HepG2 (cell line): ENCODE data around the gene TRPV4. TPM values are rescaled to one million over a fixed set of nuclear protein-coding genes. Genes with fewer than 3 reads are reported as not detected.

ENCODE experiments used
- ATAC-seq: fragments of 200-7000 bp; cut with Tn5 transposase; 3 replicates; pipeline ENCODE4 v1.9.1; 2020; ENCODE audit warnings: mild to moderate bottlenecking, moderate library complexity
- BruUV-seq: library from RNA; stranded (reverse); fragments of 400-500 nt; replicated peaks from 2 replicates; lab custom pipeline; 2021; lab: Mats Ljungman, UMichigan
- CTCF ChIA-PET: fragments of 300-600 bp; formaldehyde crosslinking; extraction: SDS; loops from one replicate; lab custom pipeline; 2021; ENCODE audit warnings: low total read pairs, inconsistent platforms, low intra/inter-chr PET ratio; lab: Yijun Ruan, JAX
- POLR2A ChIA-PET: fragments of 350-600 bp; sonication (Branson Sonifier 250); formaldehyde crosslinking; loops from one replicate; lab custom pipeline; 2020; ENCODE audit warnings: antibody characterized with exemption, inconsistent platforms; lab: Yijun Ruan, JAX
- DNase-seq: peaks from one replicate; pipeline ENCODE4 v3.0.0-alpha.2; 2015; ENCODE audit warnings: low spot score
- FAIRE-seq: peaks from 3 replicates; lab custom pipeline; 2011; peaks lifted over from hg19 to GRCh38; lab: Jason Lieb, UNC
- H2AFZ ChIP-seq: one replicate; pipeline ENCODE4 v1.6.1; 2011; ENCODE audit warnings: low read length, inconsistent platforms
- H3K27ac ChIP-seq: fragments of 300-600 bp; 3 replicates; pipeline ENCODE4 v1.8.0; 2011; ENCODE audit warnings: mixed run types, mild to moderate bottlenecking, mixed read lengths, low read length, inconsistent platforms; ENCODE audit not compliant: insufficient read depth; ENCODE audit errors: extremely low read length
- H3K27me3 ChIP-seq, 2 experiments: fragments of 200-600 bp in 1 of 2; 2 replicates in 1 of 2; 3 replicates in 1 of 2; pipeline versions ENCODE4 v1.6.0 to v1.8.0; 2011; ENCODE audit warnings: low read length in 2 of 2, mild to moderate bottlenecking in 2 of 2, moderate library complexity in 2 of 2, inconsistent platforms in 1 of 2; ENCODE audit not compliant: insufficient read depth in 2 of 2, control insufficient read depth in 1 of 2
- H3K36me3 ChIP-seq, 2 experiments: fragments of 200-600 bp in 1 of 2; replicated peaks in 1 of 2; 2 replicates in 1 of 2; 3 replicates in 1 of 2; pipeline versions ENCODE4 v1.5.1 to v1.8.0; 2011; ENCODE audit warnings: low read length in 2 of 2, inconsistent platforms in 1 of 2; ENCODE audit not compliant: insufficient read depth in 2 of 2, control insufficient read depth in 1 of 2
- H3K4me1 ChIP-seq: 2 replicates; pipeline ENCODE4 v1.5.1; 2012; ENCODE audit warnings: low read length, inconsistent platforms; ENCODE audit not compliant: insufficient read depth
- H3K4me2 ChIP-seq: 2 replicates; pipeline ENCODE4 v1.6.0; 2011; ENCODE audit warnings: low read depth, low read length, inconsistent platforms
- H3K4me3 ChIP-seq, 3 experiments: fragments of 200-600 bp in 1 of 3; sonication (generic), shearing (Covaris generic) in 1 of 3; replicated peaks in 1 of 3; 2 replicates each; pipeline ENCODE4 v1.5.1; 2011 to 2016; ENCODE audit warnings: low read length in 3 of 3, inconsistent platforms in 2 of 3, low read depth in 2 of 3, mild to moderate bottlenecking in 2 of 3, control low read depth in 1 of 3, mixed read lengths in 1 of 3; ENCODE audit not compliant: insufficient read depth in 1 of 3
- H3K79me2 ChIP-seq: one replicate; pipeline ENCODE4 v1.6.1; 2011; ENCODE audit warnings: low read length, inconsistent platforms; ENCODE audit not compliant: insufficient read depth
- H3K9ac ChIP-seq: 2 replicates; pipeline ENCODE4 v1.6.0; 2011; ENCODE audit warnings: mild to moderate bottlenecking, low read depth, low read length, inconsistent platforms; ENCODE audit not compliant: insufficient read depth
- H3K9me3 ChIP-seq: 2 replicates; pipeline ENCODE4 v1.5.1; 2012; ENCODE audit warnings: mild to moderate bottlenecking, low read length
- H4K20me1 ChIP-seq: 2 replicates; pipeline ENCODE4 v1.6.0; 2011; ENCODE audit warnings: inconsistent platforms, mild to moderate bottlenecking, low read length, moderate library complexity; ENCODE audit not compliant: insufficient read depth
- HIVEP1 ChIP-seq: sonication (generic); formaldehyde crosslinking; IDR thresholded peaks from 2 replicates; pipeline ENCODE4 v1.4.0; 2020; ENCODE audit warnings: mild to moderate bottlenecking, missing genetic modification reagents
- ZBTB33 ChIP-seq: sonication (generic); formaldehyde crosslinking; IDR thresholded peaks from 2 replicates; pipeline ENCODE4 v1.4.0; 2020; ENCODE audit warnings: missing genetic modification reagents
- ZHX2 ChIP-seq, 2 experiments: sonication (generic) in 1 of 2; formaldehyde crosslinking in 1 of 2; IDR thresholded peaks; 2 replicates each; pipeline versions ENCODE4 v1.6.1 to v1.9.0; 2014 to 2022; ENCODE audit warnings: antibody characterized with exemption in 1 of 2, borderline replicate concordance in 1 of 2, inconsistent platforms in 1 of 2, low read depth in 1 of 2, missing genetic modification reagents in 1 of 2
- ZNF230 ChIP-seq: sonication (generic); formaldehyde crosslinking; IDR thresholded peaks from 2 replicates; pipeline ENCODE4 v1.4.0; 2020; ENCODE audit warnings: mild to moderate bottlenecking, missing genetic modification reagents
- ZNF3 ChIP-seq: IDR thresholded peaks from 2 replicates; pipeline ENCODE4 v1.7.0; 2017; ENCODE audit warnings: inconsistent platforms
- ZNF761 ChIP-seq: sonication (generic); formaldehyde crosslinking; conservative IDR thresholded peaks from 2 replicates; pipeline ENCODE4 v1.4.0; 2020; ENCODE audit warnings: mild to moderate bottlenecking, missing genetic modification reagents
- WGBS: methylation state at CpG from one replicate; pipeline ENCODE4 v1.1.6; 2017; ENCODE audit warnings: low lambda C conversion rate; 5-methylcytosine and 5-hydroxymethylcytosine counted together
- in situ Hi-C: cut with HindIII; loops from 2 replicates; pipeline ENCODE4 v1.10.0; 2017; ENCODE audit warnings: low pct_unique_long_range_greater_than_20kb; ENCODE audit not compliant: extremely low pct_ligation_motif_present
- intact Hi-C: fragments of 100-400 bp; cut with micrococcal nuclease; formaldehyde crosslinking; loops from one replicate; pipeline ENCODE4 v1.10.0; 2022; ENCODE audit not compliant: unreplicated experiment
- polyA plus RNA-seq, 8 experiments: library from polyadenylated mRNA; depleted of rRNA in 3 of 8; stranded (reverse) in 7 of 8; unstranded in 1 of 8; fragments of >200 nt; fragmentation: Illumina TruSeq in 4 of 8; extraction: Trizol in 4 of 8; gene quantifications; 2 replicates each; pipeline versions ENCODE4 v1.2.1 to v1.2.3, GENCODE V29; 2011 to 2016; ENCODE audit warnings: low read depth in 4 of 8, missing spikeins in 1 of 8, mixed read lengths in 1 of 8; ENCODE audit not compliant: insufficient read depth in 1 of 8
- total RNA-seq, 5 experiments: library from RNA; depleted of rRNA; stranded (reverse); fragments of >200 nt; fragmentation: Illumina TruSeq; extraction: Trizol; gene quantifications; 2 replicates each; pipeline ENCODE4 v1.2.3, GENCODE V29; 2016; ENCODE audit warnings: low read depth in 1 of 5

Gene TRPV4
- total and polyA plus RNA-seq, 2 of the 13 experiments (the other 11 are each of a cell fraction or from before 2014, with no cell fraction given), result 0.66 to 4.7 TPM

GRCh38 chr12:109760031-109760929 lies 72.9 kb downstream of the TRPV4 start (continued):
- TF ChIP-seq ZHX2 (IDR thresholded peaks at IDR 0.05; ENCODE audit: low read depth), result no peak
- TF ChIP-seq ZHX2 (CRISPR knock-in tag; IDR thresholded peaks at IDR 0.05; ENCODE audit: borderline replicate concordance), result no peak
- no peak for TF ChIP-seq HIVEP1 (CRISPR knock-in tag)
- TF ChIP-seq ZNF3 (CRISPR knock-in tag), result no peak

- CTCF ChIA-PET, result no interaction called here
- DNase-seq, result no peak
- H3K27me3 ChIP-seq, result no peaks in the 10 kb centered on the region
Measured at GRCh38 chr12:109759595-109759994, 73.6 kb downstream of the TRPV4 start.

More at GRCh38 chr12:109759595-109759994, 73.6 kb downstream of the TRPV4 start:
- ATAC-seq, result no peak
- H3K36me3 ChIP-seq, result peaks cover 1 to 3% of the 10 kb centered on the region in 2 experiments; a peak in 1 of 5 replicates
- no peak overlapping the region for H3K27ac ChIP-seq
- H4K20me1 ChIP-seq, result no peaks in the 10 kb centered on the region
- H3K9me3 ChIP-seq, result peaks cover 10% of the 10 kb centered on the region; the same call in 1 of the 2 replicates
- no peak overlapping the region for H3K4me3 ChIP-seq
- in situ Hi-C loops, result no loop called here
- no peak overlapping the region for H2AFZ ChIP-seq
- peaks cover 4% of the 10 kb centered on the region for H3K79me2 ChIP-seq
- TF ChIP-seq ZNF761 (CRISPR knock-in tag) (no peak), ZNF230 (CRISPR knock-in tag) (no peak), ZBTB33 (CRISPR knock-in tag) (peak; percentile 31; the same call in 1 of the 2 replicates)
- TF ChIP-seq, all 625 proteins: peak for 1
- intact Hi-C loops, result no loop called here
- H3K4me2 ChIP-seq, result no peak overlapping the region
- POLR2A ChIA-PET, result no interaction called here
- no peak for FAIRE-seq
- no peak overlapping the region for H3K9ac ChIP-seq
- no TSS peak for BruUV-seq
- H3K4me1 ChIP-seq, result peaks cover 21% of the 10 kb centered on the region
- 92% methylated on average over 13 of the region's 13 CpGs for WGBS
